RCC 7860 (cell line): ENCODE data around the gene PCID2.

Experiments used
- DNase-seq: peaks from one replicate; pipeline ENCODE4 v3.0.0-alpha.2; 2015; ENCODE audit warnings: low spot score
- FAIRE-seq: peaks from 2 replicates; lab custom pipeline; 2012; peaks lifted over from hg19 to GRCh38; lab: Jason Lieb, UNC

The PCID2 gene

GRCh38 chr13:113220141-113220598 is 11.7 kb upstream of the PCID2 start:
- DNase-seq: no peak
- FAIRE-seq: no peak

GRCh38 chr13:113219256-113219940 is 10.9 kb upstream of the PCID2 start:
- FAIRE-seq: no peak
- no peak for DNase-seq

- DNase-seq (no peak), FAIRE-seq (no peak)
Measured at GRCh38 chr13:113218586-113218985, 10.1 kb upstream of the PCID2 start.

GRCh38 chr13:113216254-113217048 is 8.0 kb upstream of the PCID2 start:
- DNase-seq (peak; percentile 21), FAIRE-seq (peak; percentile 20)

GRCh38 chr13:113211774-113212173 is 3.3 kb upstream of the PCID2 start:
- DNase-seq (no peak), FAIRE-seq (no peak)

GRCh38 chr13:113210833-113211232 is 2.4 kb upstream of the PCID2 start:
- no peak for FAIRE-seq
- no peak for DNase-seq

GRCh38 chr13:113209759-113210421 is 1.4 kb upstream of the PCID2 start:
- DNase-seq (peak; percentile 5), FAIRE-seq (no peak)

- DNase-seq (peak; percentile 30), FAIRE-seq (no peak)
Measured at GRCh38 chr13:113209336-113209758, 878 bp upstream of the PCID2 start, which contains the start of gene CUL4A. Gene CUL4A, plus strand, starts transcription at chr13:113209613. Its CDS starts 15 bp downstream, at chr13:113209628.

- FAIRE-seq (no peak), DNase-seq (peak; percentile 10)
Measured at GRCh38 chr13:113207890-113208420, 514 bp downstream of the PCID2 start.

GRCh38 chr13:113207460-113207859 is 1.0 kb downstream of the PCID2 start:
- DNase-seq: no peak
- no peak for FAIRE-seq

GRCh38 chr13:113205428-113205931 is 3.0 kb downstream of the PCID2 start:
- no peak for DNase-seq
- no peak for FAIRE-seq

GRCh38 chr13:113204378-113204734 is 4.1 kb downstream of the PCID2 start:
- FAIRE-seq (no peak), DNase-seq (no peak)

- FAIRE-seq: no peak
- no peak for DNase-seq
Measured at GRCh38 chr13:113203507-113204377, 4.7 kb downstream of the PCID2 start.

- DNase-seq: no peak
- FAIRE-seq: no peak
Measured at GRCh38 chr13:113202912-113203311, 5.6 kb downstream of the PCID2 start.

- no peak for FAIRE-seq
- DNase-seq: no peak
Measured at GRCh38 chr13:113201815-113202214, 6.7 kb downstream of the PCID2 start.

- FAIRE-seq: no peak
- DNase-seq: no peak
Measured at GRCh38 chr13:113196970-113197737, 11.3 kb downstream of the PCID2 start.

GRCh38 chr13:113195360-113195759 is 13.1 kb downstream of the PCID2 start:
- FAIRE-seq (no peak), DNase-seq (no peak)

- DNase-seq (no peak), FAIRE-seq (no peak)
Measured at GRCh38 chr13:113192902-113193301, 15.6 kb downstream of the PCID2 start.

GRCh38 chr13:113192279-113192678 is 16.2 kb downstream of the PCID2 start:
- no peak for FAIRE-seq
- DNase-seq: no peak
